Stimulated activated CD4-positive, alpha-beta T cell treated with anti-CD3 and anti-CD28 coated beads, Interleukin-1b, Interleukin-23, amount 100 ng/mL, for 48 hours (primary cell): Measurements from ENCODE around the gene ENTPD7.
A peak's percentile ranks its signal among the peaks of the same experiment; 100 is the strongest.

Experiments used
- DNase-seq: peaks from one replicate; pipeline ENCODE4 v3.0.0-alpha.2; 2020

Gene ENTPD7

GRCh38 chr10:99652800-99653390 lies 6.4 kb upstream of the ENTPD7 start:
- no peak for DNase-seq

GRCh38 chr10:99654390-99655175 lies 4.7 kb upstream of the ENTPD7 start:
- no peak for DNase-seq

DNA sequence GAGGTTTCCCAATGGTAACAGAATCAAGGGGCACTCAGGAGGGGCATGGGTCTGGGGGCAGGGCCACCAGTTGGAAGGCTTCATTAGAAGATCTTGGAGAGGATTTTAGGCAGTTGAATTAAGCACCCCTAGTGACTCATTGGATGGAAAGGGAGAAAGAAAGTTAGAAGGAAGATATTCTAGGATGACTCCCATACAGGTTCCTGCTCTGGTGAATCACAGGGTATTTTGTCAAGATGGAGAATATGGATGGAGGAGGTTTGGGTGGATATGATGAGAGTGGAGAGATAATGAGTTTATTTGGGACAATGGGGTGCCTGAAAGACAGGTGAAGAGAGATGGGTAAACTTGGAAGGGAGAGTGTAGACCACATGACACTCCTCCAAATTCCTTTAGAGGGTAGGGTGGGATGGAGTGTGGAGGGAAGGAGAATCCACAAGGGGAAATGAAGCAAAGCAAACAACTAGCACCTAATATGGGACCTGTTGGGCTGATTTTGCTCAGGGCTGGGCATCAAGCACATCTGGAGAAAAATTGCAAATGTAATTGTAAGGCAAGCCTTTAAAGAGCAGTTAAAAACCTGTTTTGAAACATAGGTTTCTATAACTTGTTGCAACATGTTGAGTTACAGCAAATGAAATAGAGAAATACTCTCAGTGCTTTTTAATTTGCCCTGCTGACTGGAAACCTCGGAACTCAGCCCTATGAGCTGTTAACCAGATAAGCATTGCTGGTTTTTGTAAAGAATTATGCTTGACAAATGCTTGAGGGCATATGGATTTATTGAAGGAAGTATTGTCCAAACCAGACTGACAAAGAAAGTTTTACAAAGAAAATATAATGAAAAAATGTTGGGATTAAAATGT lies 2.9 kb upstream of the ENTPD7 start:
- DNase-seq: no peak

DNA sequence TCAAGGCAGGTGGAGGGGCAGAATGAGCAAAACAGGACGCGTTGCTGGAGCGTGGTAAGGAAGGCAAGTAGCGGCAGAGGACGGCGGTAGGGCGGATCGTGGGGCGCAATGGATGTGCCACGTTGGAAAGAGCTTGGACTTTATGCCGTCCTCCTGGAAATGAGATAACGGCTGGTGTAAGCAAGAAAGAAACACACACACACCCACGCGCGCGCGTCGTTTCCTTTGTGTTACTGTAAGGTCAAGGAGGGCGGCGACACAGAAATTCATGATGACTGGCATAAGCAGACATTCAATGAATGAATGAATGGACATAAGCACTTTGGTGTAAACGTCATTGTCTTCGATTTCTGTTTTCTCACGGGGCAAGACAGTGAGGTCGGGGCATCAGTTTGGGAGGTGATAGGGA lies 683 bp upstream of the ENTPD7 start:
- peak; percentile 63 for DNase-seq

DNA sequence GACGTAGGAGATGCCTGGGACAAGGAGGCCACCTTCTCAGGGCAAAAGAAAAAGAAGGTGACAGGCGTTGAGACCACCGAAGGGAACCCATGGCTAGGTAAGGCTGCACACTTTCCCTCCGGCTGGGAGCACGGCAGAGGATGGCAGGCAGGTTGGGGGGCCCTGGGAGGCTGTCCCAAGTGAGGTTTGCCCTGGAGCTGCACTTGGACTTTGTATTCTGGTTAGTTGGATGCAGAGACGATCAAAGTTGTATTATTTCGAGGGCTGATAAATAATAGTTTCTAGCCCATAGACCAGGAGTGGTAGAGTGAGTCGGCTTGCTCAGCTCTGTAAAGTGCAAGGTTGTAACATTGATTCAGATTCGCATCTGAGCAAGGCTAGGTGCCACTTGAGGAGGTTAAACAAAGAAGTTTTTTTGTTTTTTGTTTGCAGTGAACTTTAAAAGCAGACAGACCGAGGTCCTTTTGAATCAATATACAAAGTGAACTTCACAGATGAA lies 608 bp downstream of the ENTPD7 start:
- DNase-seq: no peak

GRCh38 chr10:99660662-99661376 lies 1.5 kb downstream of the ENTPD7 start:
- DNase-seq: no peak

GRCh38 chr10:99661377-99661763 lies 2.1 kb downstream of the ENTPD7 start:
- no peak for DNase-seq

GRCh38 chr10:99665304-99665703 lies 6.0 kb downstream of the ENTPD7 start:
- no peak for DNase-seq

DNA sequence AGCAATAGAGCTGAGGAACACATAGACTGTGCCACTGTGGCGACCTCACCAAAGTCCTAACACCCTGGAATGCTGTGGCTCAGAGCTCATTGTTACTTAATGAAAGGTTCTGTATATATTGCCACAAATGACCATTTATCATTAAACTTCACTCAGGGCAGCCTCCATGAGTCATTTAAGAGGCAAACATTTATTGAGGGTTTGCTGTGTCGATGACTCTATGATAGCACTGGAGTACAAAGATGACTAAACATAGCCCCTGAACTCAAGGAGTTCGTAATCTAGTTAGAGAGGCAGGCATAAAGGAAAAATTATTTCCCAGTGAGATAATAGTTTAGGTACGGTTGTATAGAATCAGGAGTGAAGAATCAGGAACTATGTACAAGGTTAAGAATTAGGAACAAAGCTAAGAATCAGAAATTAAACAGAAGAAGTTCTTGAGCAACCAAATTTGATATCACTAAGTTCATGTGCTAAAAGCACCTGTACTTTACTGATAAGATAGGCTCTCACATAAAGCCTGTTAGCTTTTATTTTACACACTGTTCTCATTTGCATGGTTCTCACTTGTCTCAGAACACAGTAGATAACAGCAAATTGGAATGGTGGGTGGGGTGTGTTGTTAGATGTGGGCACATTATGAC lies 7.9 kb downstream of the ENTPD7 start:
- DNase-seq: no peak

GRCh38 chr10:99671386-99671785 lies 12.1 kb downstream of the ENTPD7 start:
- no peak for DNase-seq

- DNase-seq: no peak
These were observed 13.6 kb downstream of the ENTPD7 start for GRCh38 chr10:99672884-99673283.

DNA sequence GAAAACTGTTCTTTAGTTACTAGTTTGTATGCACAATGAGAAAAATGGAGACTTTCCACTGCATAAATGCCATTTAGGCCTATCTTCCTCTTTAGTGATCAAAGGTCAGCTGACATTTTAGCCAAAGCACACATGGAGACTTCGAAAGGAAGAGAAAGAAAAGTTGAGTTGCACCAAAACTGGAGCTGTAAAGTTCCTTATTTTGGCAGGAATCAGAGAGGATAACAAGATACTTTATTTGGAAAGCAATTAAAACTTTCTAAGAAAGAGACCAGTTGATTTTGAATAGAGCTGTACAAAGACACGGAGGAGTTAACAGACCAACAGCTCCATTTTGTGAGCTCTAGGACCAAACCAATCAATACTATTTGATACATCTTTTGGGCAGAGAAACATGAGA lies 14.2 kb downstream of the ENTPD7 start:
- DNase-seq: no peak

DNA sequence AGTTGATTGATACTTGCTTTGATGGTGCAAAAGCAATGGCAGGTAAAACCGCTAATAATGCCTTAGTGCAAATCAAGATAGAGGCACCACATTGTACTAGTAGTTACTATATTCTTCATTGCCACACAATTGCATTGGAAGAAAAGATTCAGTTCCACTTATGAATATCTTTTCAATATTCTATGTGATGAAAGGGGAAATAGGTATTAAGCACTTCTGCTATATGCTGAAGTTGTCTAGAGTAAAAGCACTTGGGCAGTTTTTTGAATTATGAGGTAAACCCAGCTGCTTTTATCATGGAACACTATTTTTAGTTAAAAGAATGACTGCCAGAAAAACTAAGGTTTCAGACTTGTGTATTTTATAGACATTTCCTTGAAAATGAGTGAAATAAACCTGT lies 15.5 kb downstream of the ENTPD7 start:
- DNase-seq: no peak

DNA sequence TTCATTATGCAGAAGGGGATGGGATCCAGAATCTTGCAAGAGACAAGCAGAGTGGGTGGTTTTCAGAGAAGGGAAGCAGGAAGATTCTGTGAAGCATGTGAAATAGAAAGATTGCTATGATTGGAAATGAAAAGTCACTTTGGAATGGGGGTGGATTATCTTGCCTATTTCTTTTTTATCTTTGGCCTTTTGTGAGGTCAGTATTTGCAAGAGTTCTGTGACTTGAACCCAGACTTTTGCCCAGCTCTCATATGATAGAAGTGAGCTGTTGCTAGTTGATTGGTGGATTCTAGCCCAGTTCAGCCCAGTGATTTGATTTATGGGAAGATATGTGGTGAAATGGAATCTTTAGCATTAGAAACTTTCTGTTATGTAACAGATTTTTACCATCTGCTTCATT lies 17.1 kb downstream of the ENTPD7 start:
- DNase-seq: no peak

GRCh38 chr10:99676895-99677294 lies 17.6 kb downstream of the ENTPD7 start:
- no peak for DNase-seq

- no peak for DNase-seq
These were observed 19.6 kb downstream of the ENTPD7 start for GRCh38 chr10:99678921-99679320.

DNA sequence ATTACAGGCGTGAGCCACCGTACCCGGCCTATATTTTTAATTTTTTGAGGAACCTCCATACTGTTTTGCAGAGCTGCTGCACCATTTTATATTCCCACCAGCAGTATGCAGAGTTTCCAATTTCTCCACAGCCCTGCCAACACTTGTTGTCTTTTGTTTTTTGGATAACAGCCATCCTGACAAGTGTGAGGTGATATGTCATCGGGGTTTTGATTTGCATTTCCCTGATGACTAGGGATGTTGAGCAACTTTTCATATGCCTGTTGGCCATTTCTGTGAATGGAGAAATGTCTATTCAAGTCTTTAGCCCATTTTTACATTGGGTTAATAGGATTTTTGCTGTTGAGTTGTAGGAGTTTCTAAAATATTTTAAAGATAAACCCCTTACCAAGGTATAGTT lies 22.2 kb downstream of the ENTPD7 start:
- DNase-seq: no peak

DNA sequence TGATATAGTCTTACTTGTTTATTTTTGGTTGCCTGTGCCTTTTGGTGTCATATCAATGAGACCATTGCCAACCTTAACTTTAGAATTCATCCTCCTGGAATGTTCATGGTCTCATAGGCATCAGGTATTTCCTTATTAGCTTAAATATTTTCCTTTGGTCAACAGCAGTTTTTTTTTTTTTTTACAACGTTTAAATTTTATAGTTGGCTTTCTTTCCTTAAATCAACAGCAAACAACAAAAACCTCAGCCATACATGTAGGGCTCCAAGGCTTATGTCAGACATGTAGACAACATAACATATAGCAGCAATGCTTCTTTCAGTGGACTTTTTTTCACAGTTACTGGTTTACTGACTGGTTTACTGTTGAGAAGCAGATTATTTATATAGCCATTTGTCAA lies 22.7 kb downstream of the ENTPD7 start:
- no peak for DNase-seq

- no peak for DNase-seq
These were observed 23.4 kb downstream of the ENTPD7 start for GRCh38 chr10:99682752-99683151.

GRCh38 chr10:99685597-99685967 lies 26.3 kb downstream of the ENTPD7 start:
- no peak for DNase-seq

- no peak for DNase-seq
These were observed 30.2 kb downstream of the ENTPD7 start for GRCh38 chr10:99689461-99689860.

DNA sequence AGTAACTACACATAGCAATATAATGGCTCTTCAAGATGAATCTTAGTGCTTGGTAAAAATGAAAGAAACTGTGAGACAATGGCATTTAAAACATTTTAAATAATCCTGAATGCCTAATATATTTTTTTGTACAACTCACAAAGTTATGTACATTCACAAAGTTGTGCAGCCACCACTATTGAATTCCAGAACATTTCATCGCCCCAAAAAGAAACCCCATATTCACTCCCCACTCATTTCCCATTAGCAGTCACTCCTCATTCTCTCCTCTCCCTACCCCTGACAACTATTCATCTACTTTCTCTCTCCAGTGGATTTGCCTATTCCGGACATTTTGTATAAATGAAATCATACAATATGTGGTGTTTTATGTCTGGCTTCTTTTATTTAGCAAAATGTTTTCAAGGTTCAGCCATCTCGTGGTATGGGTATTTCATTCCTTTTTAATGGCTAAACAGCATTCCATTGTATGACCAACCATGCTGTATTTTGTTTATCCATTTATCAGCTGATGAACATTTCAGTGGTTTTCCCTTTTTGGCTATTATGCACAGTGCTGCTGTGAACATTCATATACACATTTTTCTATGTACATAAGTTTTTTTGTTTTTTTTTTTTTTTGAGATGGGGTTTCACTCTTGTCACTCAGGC lies 34.7 kb downstream of the ENTPD7 start:
- DNase-seq: no peak
